Esophagus squamous epithelium (tissue), 4 donors: ENCODE results near the gene MAN1C1.

Experiments
- POLR2A ChIP-seq, 4 donors: fragments of 450-650 bp; IDR thresholded peaks; one replicate each; pipeline ENCODE4 v1.6.1; 2017; ENCODE audit warnings: antibody characterized with exemption in 4 of 4, mild to moderate bottlenecking in 4 of 4, moderate library complexity in 3 of 4
- TF ChIP-seq, protein P1 (sequence below), 6 experiments: fragments of 450-650 bp in 4 of 6; fragments of 200-600 bp in 2 of 6; sonication (generic) in 2 of 6; IDR thresholded peaks; one replicate each; pipeline ENCODE4 v1.5.1; 2016 to 2019; ENCODE audit warnings: antibody characterized with exemption in 6 of 6, mild to moderate bottlenecking in 4 of 6, moderate library complexity in 4 of 6

DNA sequence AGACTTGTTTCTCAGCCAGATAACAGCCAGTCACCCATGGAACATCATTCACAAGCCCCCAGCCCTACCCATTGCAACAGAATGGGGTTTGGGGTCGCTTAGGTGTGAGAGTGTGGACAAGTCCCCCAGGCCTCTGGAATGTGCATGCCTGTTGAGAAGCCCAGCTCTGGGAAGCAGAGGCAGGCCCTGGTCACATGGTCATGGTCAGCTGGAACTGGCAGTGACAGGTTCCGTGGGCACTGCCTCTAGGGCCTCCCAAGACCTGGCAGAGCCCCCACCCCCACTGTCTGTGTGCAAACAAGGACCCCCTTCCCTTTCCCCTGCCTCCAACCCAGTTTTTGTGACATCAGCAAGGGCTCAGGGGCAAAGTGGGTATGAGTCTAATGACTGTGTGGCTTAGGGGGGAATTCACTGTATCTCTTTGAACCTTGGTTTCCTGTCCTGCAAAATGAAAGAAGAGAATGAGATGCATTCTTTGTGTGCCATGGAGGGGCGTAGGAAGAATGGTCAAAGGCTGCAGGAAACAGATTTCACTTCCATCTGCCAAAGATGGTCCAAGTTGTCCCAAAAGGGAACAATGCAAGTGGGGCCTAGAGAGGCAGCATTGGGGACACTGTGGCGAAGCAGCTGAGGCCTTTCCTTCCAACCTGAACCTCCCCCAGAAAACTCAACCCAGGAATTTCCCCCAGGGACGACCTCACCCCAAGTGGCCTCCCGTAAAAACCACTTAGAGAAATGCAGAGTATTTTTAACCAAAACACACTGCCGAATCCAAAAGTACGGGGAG is 148.7 kb downstream of the MAN1C1 start:
- TF ChIP-seq, protein P1, sequence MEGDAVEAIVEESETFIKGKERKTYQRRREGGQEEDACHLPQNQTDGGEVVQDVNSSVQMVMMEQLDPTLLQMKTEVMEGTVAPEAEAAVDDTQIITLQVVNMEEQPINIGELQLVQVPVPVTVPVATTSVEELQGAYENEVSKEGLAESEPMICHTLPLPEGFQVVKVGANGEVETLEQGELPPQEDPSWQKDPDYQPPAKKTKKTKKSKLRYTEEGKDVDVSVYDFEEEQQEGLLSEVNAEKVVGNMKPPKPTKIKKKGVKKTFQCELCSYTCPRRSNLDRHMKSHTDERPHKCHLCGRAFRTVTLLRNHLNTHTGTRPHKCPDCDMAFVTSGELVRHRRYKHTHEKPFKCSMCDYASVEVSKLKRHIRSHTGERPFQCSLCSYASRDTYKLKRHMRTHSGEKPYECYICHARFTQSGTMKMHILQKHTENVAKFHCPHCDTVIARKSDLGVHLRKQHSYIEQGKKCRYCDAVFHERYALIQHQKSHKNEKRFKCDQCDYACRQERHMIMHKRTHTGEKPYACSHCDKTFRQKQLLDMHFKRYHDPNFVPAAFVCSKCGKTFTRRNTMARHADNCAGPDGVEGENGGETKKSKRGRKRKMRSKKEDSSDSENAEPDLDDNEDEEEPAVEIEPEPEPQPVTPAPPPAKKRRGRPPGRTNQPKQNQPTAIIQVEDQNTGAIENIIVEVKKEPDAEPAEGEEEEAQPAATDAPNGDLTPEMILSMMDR (IDR thresholded peaks at IDR 0.05): no peak
- TF ChIP-seq POLR2A (IDR thresholded peaks at IDR 0.05): no peak
